Ascending aorta (tissue), 2 donors: ENCODE measurements around the gene FGGY. TPM values are rescaled to one million over a fixed set of nuclear protein-coding genes. Genes with fewer than 3 reads are reported as not detected.

Source experiments
- DNase-seq, 2 donors: peaks; one replicate each; pipeline ENCODE4 v3.0.0-alpha.2; 2019; ENCODE audit warnings: low spot score in 2 of 2
- H3K27ac ChIP-seq, 2 donors: fragments of 200-600 bp; sonication (generic); one replicate each; pipeline ENCODE4 v1.5.1; 2016 to 2017; ENCODE audit warnings: mild to moderate bottlenecking in 1 of 2
- H3K27me3 ChIP-seq: fragments of 200-600 bp; sonication (generic); one replicate; pipeline ENCODE4 v1.5.1; 2017
- H3K36me3 ChIP-seq, 2 donors: fragments of 200-600 bp; sonication (generic); one replicate each; pipeline ENCODE4 v1.5.1; 2016
- H3K4me1 ChIP-seq, 2 donors: fragments of 200-600 bp; sonication (generic); one replicate each; pipeline ENCODE4 v1.5.1; 2016 to 2017; ENCODE audit warnings: mild to moderate bottlenecking in 1 of 2
- H3K4me3 ChIP-seq, 2 donors: fragments of 200-600 bp; sonication (generic); one replicate each; pipeline ENCODE4 v1.5.1; 2016 to 2017; ENCODE audit warnings: mild to moderate bottlenecking in 1 of 2
- H3K9me3 ChIP-seq, 2 donors: fragments of 200-600 bp; sonication (generic); one replicate each; pipeline ENCODE4 v1.5.1; 2016
- CTCF ChIP-seq, 3 experiments: fragments of 200-600 bp in 2 of 3; fragments of 450-650 bp in 1 of 3; sonication (generic) in 2 of 3; IDR thresholded peaks; one replicate each; pipeline ENCODE4 v1.5.1; 2016 to 2019; ENCODE audit warnings: antibody characterized with exemption in 3 of 3, mild to moderate bottlenecking in 1 of 3, moderate library complexity in 1 of 3
- intact Hi-C: fragments of 100-400 bp; cut with DNase I; formaldehyde crosslinking; loops from one replicate; pipeline ENCODE4 v1.15.1; 2023
- total RNA-seq: library from RNA; depleted of rRNA; stranded (reverse); fragments of >200 nt; gene quantifications from one replicate; pipeline ENCODE4 v1.1.0, GENCODE V29; 2016

Gene FGGY
- total RNA-seq, 1 donor from 2014 or later, result 7.0 TPM

- no peak for DNase-seq
- H3K4me3 ChIP-seq, result no peak overlapping the region
- TF ChIP-seq CTCF (IDR thresholded peaks at IDR 0.05), result no peak
- peak overlapping the region; percentile 67 to 72 for H3K27ac ChIP-seq
- H3K27me3 ChIP-seq, result no peaks in the 10 kb centered on the region
- intact Hi-C loops, result loop anchor here (2.0 to 5.0 kb wide), 3 partner anchors 40 to 650 kb away; partner anchors contain the start of gene JUN
- no peaks in the 10 kb centered on the region for H3K36me3 ChIP-seq
- peaks cover 9 to 30% of the 10 kb centered on the region in 2 donors for H3K4me1 ChIP-seq
- no peaks in the 10 kb centered on the region for H3K9me3 ChIP-seq
Measured at GRCh38 chr1:59432531-59433439, 135.9 kb downstream of the FGGY start.

GRCh38 chr1:59433440-59433813 is 136.5 kb downstream of the FGGY start:
- no peaks in the 10 kb centered on the region for H3K36me3 ChIP-seq
- peaks cover 13 to 30% of the 10 kb centered on the region in 2 donors for H3K4me1 ChIP-seq
- intact Hi-C loops, result loop anchor here (2.0 to 5.0 kb wide), 3 partner anchors 41 to 651 kb away; partner anchors contain the start of gene JUN
- H3K4me3 ChIP-seq, result no peak overlapping the region
- peak in 1 of 2 donors; percentile 82 for DNase-seq
- no peak for TF ChIP-seq CTCF (IDR thresholded peaks at IDR 0.05)
- peak overlapping the region; percentile 67 to 72 for H3K27ac ChIP-seq
- H3K9me3 ChIP-seq, result no peaks in the 10 kb centered on the region
- H3K27me3 ChIP-seq, result no peaks in the 10 kb centered on the region

GRCh38 chr1:59434336-59434735 is 137.4 kb downstream of the FGGY start:
- peak in 1 of 2 donors; percentile 84 for DNase-seq
- Histone ChIP-seq H3K4me3 (no peak overlapping the region), H3K36me3 (no peaks in the 10 kb centered on the region), H3K27me3 (no peaks in the 10 kb centered on the region), H3K9me3 (no peaks in the 10 kb centered on the region), H3K4me1 (peaks cover 13 to 30% of the 10 kb centered on the region in 2 donors), H3K27ac (peak overlapping the region; percentile 67 to 72)
- no peak for TF ChIP-seq CTCF (IDR thresholded peaks at IDR 0.05)
- intact Hi-C loops, result loop anchor here (5.0 kb wide), 2 partner anchors 552 to 652 kb away; partner anchors contain the start of gene JUN

GRCh38 chr1:59436637-59437036 is 139.7 kb downstream of the FGGY start:
- no peak for TF ChIP-seq CTCF (IDR thresholded peaks at IDR 0.05)
- Histone ChIP-seq H3K9me3 (no peaks in the 10 kb centered on the region), H3K36me3 (no peaks in the 10 kb centered on the region), H3K27ac (no peak overlapping the region), H3K27me3 (no peaks in the 10 kb centered on the region), H3K4me1 (peaks cover 13 to 30% of the 10 kb centered on the region in 2 donors), H3K4me3 (no peak overlapping the region)
- no peak for DNase-seq
- intact Hi-C loops, result no loop called here

- Histone ChIP-seq H3K27me3 (no peaks in the 10 kb centered on the region), H3K9me3 (no peaks in the 10 kb centered on the region), H3K36me3 (no peaks in the 10 kb centered on the region), H3K27ac (no peak overlapping the region), H3K4me1 (peaks cover 13 to 17% of the 10 kb centered on the region in 2 donors), H3K4me3 (no peak overlapping the region)
- intact Hi-C loops, result no loop called here
- no peak for TF ChIP-seq CTCF (IDR thresholded peaks at IDR 0.05)
- no peak for DNase-seq
Measured at GRCh38 chr1:59438058-59438560, 141.2 kb downstream of the FGGY start.
